Sigmoid colon (tissue), 4 donors: ENCODE results near the gene PCGF1.

Experiments
- CTCF ChIP-seq, 4 experiments: fragments of 450-650 bp in 3 of 4; fragments of 200-600 bp in 1 of 4; IDR thresholded peaks; one replicate each; pipeline ENCODE4 v1.5.1; 2016 to 2019; ENCODE audit warnings: antibody characterized with exemption in 4 of 4, mild to moderate bottlenecking in 3 of 4, moderate library complexity in 2 of 4
- POLR2A ChIP-seq, 2 donors: fragments of 450-650 bp; IDR thresholded peaks; one replicate each; pipeline ENCODE4 v1.6.1; 2016; ENCODE audit warnings: antibody characterized with exemption in 2 of 2, mild to moderate bottlenecking in 2 of 2, moderate library complexity in 2 of 2
- POLR2AphosphoS5 ChIP-seq, 4 donors: sonication (generic); formaldehyde crosslinking; IDR thresholded peaks; one replicate each; pipeline ENCODE4 v1.6.1; 2017; ENCODE audit warnings: antibody characterized with exemption in 4 of 4

- TF ChIP-seq CTCF (IDR thresholded peaks at IDR 0.05) = no peak
- no peak for TF ChIP-seq POLR2AphosphoS5 (IDR thresholded peaks at IDR 0.05)
- no peak for TF ChIP-seq POLR2A (IDR thresholded peaks at IDR 0.05)
Observed at GRCh38 chr2:74471332-74472065, 36.0 kb downstream of the PCGF1 start.
